VCaP (cell line): Measurements from ENCODE around the gene PTPN6.

Experiments
- H3K27ac ChIP-seq: fragments of 450-650 bp; 2 replicates; pipeline ENCODE4 v1.5.1; 2017
- CTCF ChIP-seq: fragments of 450-650 bp; conservative IDR thresholded peaks from 2 replicates; pipeline ENCODE4 v1.5.1; 2017; ENCODE audit warnings: mild to moderate bottlenecking, moderate library complexity

Gene PTPN6

GRCh38 chr12:6927379-6928021, 23.7 kb upstream of the PTPN6 start, which contains the start of gene ATN1:
ATN1 (plus strand) TSS chr12:6927959; CDS start chr12:6934002, 6,043 bp downstream.
- peak within 1 kb of the TSS; percentile 96 for H3K27ac ChIP-seq

GRCh38 chr12:6928022-6928702, 23.0 kb upstream of the PTPN6 start:
- peak overlapping the region; percentile 96 for H3K27ac ChIP-seq

More at GRCh38 chr12:6927379-6928021, 23.7 kb upstream of the PTPN6 start, which contains the start of gene ATN1:
- no peak for TF ChIP-seq CTCF

GRCh38 chr12:6928703-6929407, 22.3 kb upstream of the PTPN6 start:
- H3K27ac ChIP-seq: peak overlapping the region; percentile 96
- no peak for TF ChIP-seq CTCF

More at GRCh38 chr12:6928022-6928702, 23.0 kb upstream of the PTPN6 start:
- no peak for TF ChIP-seq CTCF

- peak overlapping the region; percentile 96 for H3K27ac ChIP-seq
- TF ChIP-seq CTCF: no peak
Measured at GRCh38 chr12:6929466-6930452, 21.4 kb upstream of the PTPN6 start.

- no peak for TF ChIP-seq CTCF
- no peak overlapping the region for H3K27ac ChIP-seq
Measured at GRCh38 chr12:6932766-6933165, 18.4 kb upstream of the PTPN6 start.

GRCh38 chr12:6934110-6934509, 17.0 kb upstream of the PTPN6 start:
- H3K27ac ChIP-seq: peak overlapping the region; percentile 19

More at GRCh38 chr12:6934110-6934509, 17.0 kb upstream of the PTPN6 start:
- no peak for TF ChIP-seq CTCF
